H1 (cell line): ENCODE results near the gene FAM53B. TPM values are rescaled to one million over a fixed set of nuclear protein-coding genes. Genes with fewer than 3 reads are reported as not detected.

Experiments
- CTCF ChIA-PET: fragments of 300-600 bp; sonication (Branson Sonifier 250); formaldehyde crosslinking; loops from one replicate; lab custom pipeline; 2021; ENCODE audit not compliant: partially characterized antibody; lab: Charles Lee
- POLR2A ChIA-PET: fragments of 300-600 bp; sonication (Branson Sonifier 250); formaldehyde crosslinking; loops from one replicate; lab custom pipeline; 2021; ENCODE audit warnings: inconsistent platforms; ENCODE audit not compliant: partially characterized antibody; lab: Charles Lee
- DNase-seq, 2 experiments: peaks; one replicate each; pipeline versions ENCODE4 v3.0.0 to v3.0.0-alpha.2; 2010 to 2022; ENCODE audit warnings: low spot score in 2 of 2, low read depth in 1 of 2, mixed read lengths in 1 of 2
- FAIRE-seq: peaks from 2 replicates; lab custom pipeline; 2011; peaks lifted over from hg19 to GRCh38; lab: Jason Lieb, UNC
- H2AFZ ChIP-seq: 2 replicates; pipeline ENCODE4 v1.8.1; 2012; ENCODE audit warnings: low read length, inconsistent platforms
- H2AK5ac ChIP-seq: 2 replicates; pipeline ENCODE4 v1.6.1; 2013; ENCODE audit warnings: low read depth, low read length
- H2BK120ac ChIP-seq: replicated peaks from 2 replicates; pipeline ENCODE3; 2013; ENCODE audit warnings: low read depth, low read length, inconsistent platforms
- H2BK12ac ChIP-seq: 2 replicates; pipeline ENCODE4 v1.6.1; 2013; ENCODE audit warnings: low read depth, low read length
- H2BK15ac ChIP-seq: 2 replicates; pipeline ENCODE4 v1.6.1; 2013; ENCODE audit warnings: low read length
- H2BK20ac ChIP-seq: 2 replicates; pipeline ENCODE4 v1.6.1; 2013; ENCODE audit warnings: low read length
- H2BK5ac ChIP-seq: 2 replicates; pipeline ENCODE4 v1.6.1; 2013; ENCODE audit warnings: low read depth, low read length
- H3K14ac ChIP-seq: 2 replicates; pipeline ENCODE4 v1.6.1; 2013; ENCODE audit warnings: inconsistent platforms; ENCODE audit not compliant: insufficient read length
- H3K18ac ChIP-seq: 2 replicates; pipeline ENCODE4 v1.6.1; 2013; ENCODE audit warnings: low read length; ENCODE audit errors: extremely low read depth
- H3K23ac ChIP-seq: 2 replicates; pipeline ENCODE4 v1.6.1; 2013; ENCODE audit warnings: inconsistent platforms; ENCODE audit not compliant: insufficient read length
- H3K23me2 ChIP-seq: 2 replicates; pipeline ENCODE4 v1.6.1; 2013; ENCODE audit warnings: low read depth, low read length
- H3K27ac ChIP-seq: 2 replicates; pipeline ENCODE4 v1.6.1; 2011; ENCODE audit warnings: low read depth, low read length, inconsistent platforms
- H3K27me3 ChIP-seq, 4 experiments: replicated peaks in 1 of 4; 1 replicate in 1 of 4; 2 replicates in 3 of 4; pipeline versions ENCODE4 v1.6.1 to v1.8.1; 2011 to 2013; ENCODE audit warnings: low read length in 3 of 4, mild to moderate bottlenecking in 3 of 4, inconsistent platforms in 2 of 4, mixed read lengths in 2 of 4, moderate library complexity in 1 of 4; ENCODE audit not compliant: control insufficient read depth in 3 of 4, insufficient read depth in 3 of 4; ENCODE audit errors: extremely low read depth in 1 of 4
- H3K36me3 ChIP-seq, 4 experiments: 2 replicates each; pipeline versions ENCODE4 v1.6.1 to v1.8.1; 2011 to 2013; ENCODE audit warnings: mild to moderate bottlenecking in 4 of 4, low read length in 3 of 4, moderate library complexity in 2 of 4, control low read depth in 1 of 4, inconsistent platforms in 1 of 4; ENCODE audit not compliant: insufficient read depth in 4 of 4, control insufficient read depth in 2 of 4
- H3K4ac ChIP-seq: replicated peaks from 2 replicates; pipeline ENCODE3; 2013; ENCODE audit warnings: low read length, low read depth, mixed read lengths, inconsistent platforms; ENCODE audit not compliant: insufficient read length
- H3K4me1 ChIP-seq, 4 experiments: replicated peaks in 1 of 4; 1 replicate in 1 of 4; 2 replicates in 3 of 4; pipeline versions ENCODE4 v1.6.1 to v1.8.1; 2011 to 2013; ENCODE audit warnings: low read length in 3 of 4, inconsistent platforms in 2 of 4, mixed read lengths in 1 of 4; ENCODE audit not compliant: insufficient read depth in 4 of 4, control insufficient read depth in 3 of 4
- H3K4me2 ChIP-seq, 2 experiments: 2 replicates each; pipeline versions ENCODE4 v1.6.1 to v1.8.1; 2011 to 2013; ENCODE audit warnings: low read depth in 2 of 2, low read length in 2 of 2, control low read depth in 1 of 2, inconsistent platforms in 1 of 2, mild to moderate bottlenecking in 1 of 2; ENCODE audit not compliant: insufficient read depth in 1 of 2
- H3K4me3 ChIP-seq, 4 experiments: fragments of 200-600, 300-600 bp in 1 of 4; sonication (generic), shearing (Covaris generic), sonication (Bioruptor Twin) in 1 of 4; 2 replicates each; pipeline versions ENCODE4 v1.5.1 to v1.8.1; 2011 to 2016; ENCODE audit warnings: low read length in 4 of 4, low read depth in 3 of 4, control low read depth in 2 of 4, inconsistent platforms in 2 of 4, mild to moderate bottlenecking in 2 of 4, mixed read lengths in 1 of 4, moderate library complexity in 1 of 4; ENCODE audit not compliant: insufficient read depth in 2 of 4; ENCODE audit errors: extremely low read depth in 1 of 4
- H3K56ac ChIP-seq: replicated peaks from 2 replicates; pipeline ENCODE3; 2013; ENCODE audit warnings: low read depth, mild to moderate bottlenecking, mixed read lengths, low read length, inconsistent platforms; ENCODE audit not compliant: insufficient read length
- H3K79me1 ChIP-seq: 2 replicates; pipeline ENCODE4 v1.6.1; 2013; ENCODE audit warnings: low read depth, low read length, control low read depth
- H3K79me2 ChIP-seq, 2 experiments: 2 replicates each; pipeline versions ENCODE4 v1.6.1 to v1.8.1; 2012 to 2013; ENCODE audit warnings: low read length in 2 of 2, mild to moderate bottlenecking in 2 of 2, inconsistent platforms in 1 of 2; ENCODE audit not compliant: insufficient read depth in 2 of 2, control insufficient read depth in 1 of 2
- H3K9ac ChIP-seq, 4 experiments: replicated peaks in 1 of 4; 1 replicate in 1 of 4; 2 replicates in 3 of 4; pipeline versions ENCODE4 v1.6.1 to v1.8.1; 2011 to 2013; ENCODE audit warnings: low read depth in 3 of 4, low read length in 3 of 4, control low read depth in 2 of 4, mild to moderate bottlenecking in 2 of 4, moderate library complexity in 2 of 4, inconsistent platforms in 1 of 4; ENCODE audit errors: extremely low read depth in 1 of 4
- H3K9me3 ChIP-seq, 2 experiments: 2 replicates each; pipeline versions ENCODE4 v1.6.1 to v1.8.1; 2012 to 2013; ENCODE audit warnings: mild to moderate bottlenecking in 2 of 2, moderate library complexity in 2 of 2, control low read depth in 1 of 2, inconsistent platforms in 1 of 2, low read depth in 1 of 2, low read length in 1 of 2, mixed read lengths in 1 of 2; ENCODE audit not compliant: insufficient read depth in 2 of 2
- H4K20me1 ChIP-seq, 2 experiments: replicated peaks in 1 of 2; 2 replicates each; pipeline versions ENCODE3 to v1.8.1; 2011 to 2013; ENCODE audit warnings: inconsistent platforms in 2 of 2, low read length in 2 of 2, mild to moderate bottlenecking in 1 of 2; ENCODE audit not compliant: insufficient read depth in 2 of 2, control insufficient read depth in 1 of 2
- H4K5ac ChIP-seq: 2 replicates; pipeline ENCODE4 v1.6.1; 2013; ENCODE audit warnings: low read length, low read depth, mixed read lengths, inconsistent platforms; ENCODE audit not compliant: insufficient read length
- H4K8ac ChIP-seq: 2 replicates; pipeline ENCODE4 v1.8.0; 2013; ENCODE audit warnings: mild to moderate bottlenecking, moderate library complexity, low read length, inconsistent platforms; ENCODE audit not compliant: insufficient read depth; ENCODE audit errors: extremely low read depth
- H4K91ac ChIP-seq: replicated peaks from 2 replicates; pipeline ENCODE3; 2013; ENCODE audit warnings: low read length, mixed read lengths, inconsistent platforms; ENCODE audit not compliant: insufficient read length
- CTBP2 ChIP-seq: IDR thresholded peaks from 2 replicates; pipeline ENCODE4 v1.7.0; 2011; ENCODE audit warnings: borderline replicate concordance, mild to moderate bottlenecking, moderate library complexity, mixed read lengths, low read length; ENCODE audit not compliant: insufficient read depth, insufficient read length
- EP300 ChIP-seq, 2 experiments: IDR thresholded peaks; 1 replicate in 1 of 2; 2 replicates in 1 of 2; pipeline ENCODE4 v1.6.1; 2011 to 2012; ENCODE audit warnings: low read depth in 2 of 2, low read length in 2 of 2, mild to moderate bottlenecking in 2 of 2, borderline replicate concordance in 1 of 2, inconsistent platforms in 1 of 2, moderate library complexity in 1 of 2
- FOSL1 ChIP-seq: IDR thresholded peaks from 2 replicates; pipeline ENCODE4 v1.6.1; 2011; ENCODE audit warnings: mild to moderate bottlenecking, low read depth, low read length, moderate library complexity; ENCODE audit not compliant: insufficient read depth
- JUN ChIP-seq: IDR thresholded peaks from 2 replicates; pipeline ENCODE4 v1.6.1; 2011; ENCODE audit warnings: low read depth, mild to moderate bottlenecking, improper control_type of control experiment, low read length
- POU5F1 ChIP-seq: IDR thresholded peaks from 2 replicates; pipeline ENCODE4 v1.6.1; 2011; ENCODE audit warnings: low read depth, mild to moderate bottlenecking, low read length, moderate library complexity
- RNF2 ChIP-seq: fragments of 200-900, 300-1000 bp; sonication (generic); IDR thresholded peaks from 2 replicates; pipeline ENCODE4 v1.7.1; 2016; ENCODE audit warnings: borderline replicate concordance, low read depth, mild to moderate bottlenecking, antibody characterized with exemption, low read length; ENCODE audit not compliant: poor library complexity, severe bottlenecking; ENCODE audit errors: missing control alignments
- SP2 ChIP-seq: IDR thresholded peaks from 2 replicates; pipeline ENCODE4 v1.6.1; 2012; ENCODE audit warnings: mild to moderate bottlenecking, low read length, inconsistent platforms
- SP4 ChIP-seq: IDR thresholded peaks from 2 replicates; pipeline ENCODE4 v1.6.1; 2012; ENCODE audit warnings: low read length, inconsistent platforms
- TAF7 ChIP-seq: optimal IDR thresholded peaks from 2 replicates; pipeline ENCODE3; 2011; ENCODE audit warnings: low read depth, mild to moderate bottlenecking, inconsistent platforms, low read length, moderate library complexity, borderline replicate concordance
- WGBS, 2 experiments: shearing (Covaris generic) in 1 of 2; methylation state at CpG; one replicate each; pipeline versions ENCODE4 v1.1.6 to v1.1.7; 2013 to 2015; ENCODE audit warnings: low lambda C conversion rate in 2 of 2, mixed read lengths in 2 of 2, inconsistent platforms in 1 of 2, low coverage in 1 of 2, missing lambda C conversion rate in 1 of 2; ENCODE audit not compliant: insufficient replicate concordance in 2 of 2, insufficient coverage in 1 of 2, insufficient read length in 1 of 2; ENCODE audit errors: extremely low coverage in 1 of 2, missing lambda C conversion rate in 1 of 2; 5-methylcytosine and 5-hydroxymethylcytosine counted together
- polyA plus RNA-seq, 7 experiments: library from polyadenylated mRNA; depleted of rRNA in 3 of 7; stranded (reverse) in 5 of 7; unstranded in 2 of 7; fragments of >200 nt in 5 of 7; fragments of 200-250 nt in 2 of 7; gene quantifications; 1 replicate in 5 of 7; 2 replicates in 1 of 7; 4 replicates in 1 of 7; pipeline versions ENCODE4 v1.2.1 to v1.2.3, GENCODE V29; 2011 to 2013; ENCODE audit warnings: missing spikeins in 2 of 7, mixed read lengths in 2 of 7
- total RNA-seq: library from RNA; stranded (reverse); fragmentation: NEBNext Ultra II Directional; extraction: Animal tissue kit (Norgen Biotek cat#: 25700); gene quantifications from 2 replicates; pipeline ENCODE4 v1.2.1, GENCODE V29; 2021
- TF ChIP-seq, protein P1 (sequence below): IDR thresholded peaks from 2 replicates; pipeline ENCODE4 v1.6.1; 2011; ENCODE audit warnings: low read length, improper control_type of control experiment

FAM53B gene
- total and polyA plus RNA-seq, 2 of the 8 experiments (the other 6 are each of a cell fraction or from before 2014, with no cell fraction given), result 5.3 to 14.4 TPM

DNA sequence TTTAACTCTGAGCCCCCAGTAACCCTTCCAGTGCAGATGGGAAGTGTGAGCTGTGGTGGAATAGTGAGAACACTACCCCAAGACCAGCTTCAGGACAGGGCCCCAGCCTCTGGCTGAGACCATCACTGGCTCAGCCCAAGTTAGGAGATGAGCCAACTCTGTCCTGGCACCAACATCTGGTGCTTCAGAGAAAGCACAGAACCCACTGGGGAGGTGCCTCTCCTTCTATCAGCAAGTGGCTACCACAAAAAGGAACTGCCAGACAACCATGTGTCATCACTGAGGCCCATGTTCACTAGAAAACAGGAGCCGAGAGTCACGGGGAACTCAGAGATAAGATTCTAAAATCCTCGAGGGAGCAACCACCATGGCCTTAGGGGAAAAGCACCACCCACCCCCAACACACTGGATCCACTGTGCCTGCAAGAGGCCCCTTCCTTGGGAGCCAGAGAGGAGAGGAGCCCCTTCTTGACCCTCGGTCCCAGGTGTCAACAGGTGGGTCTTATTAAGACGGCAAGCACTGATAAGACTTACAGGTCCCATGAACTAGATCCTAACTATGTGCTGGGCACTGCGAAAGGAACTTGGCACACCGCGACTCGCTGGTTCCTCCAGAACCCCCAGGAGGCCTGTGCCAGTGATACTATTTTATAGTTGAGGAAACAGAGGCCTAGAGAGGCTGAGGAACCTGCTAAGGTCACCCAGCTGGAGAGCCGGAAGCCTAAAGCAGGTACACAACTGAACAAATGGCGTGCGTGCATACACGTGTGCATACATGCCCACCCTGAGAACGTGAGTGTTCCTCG, 102.7 kb downstream of the FAM53B start:
- H3K56ac ChIP-seq, result no peak overlapping the region
- H2AK5ac ChIP-seq, result no peak overlapping the region
- H3K4me2 ChIP-seq, result no peak overlapping the region
- H3K23ac ChIP-seq, result no peak overlapping the region
- peaks cover 1 to 5% of the 10 kb centered on the region in 2 experiments for H4K20me1 ChIP-seq
- no peak overlapping the region for H4K8ac ChIP-seq
- H2BK5ac ChIP-seq, result peak overlapping the region; percentile 5; the same call in 1 of the 2 replicates
- ChIA-PET POLR2A (no interaction called here), CTCF (interaction anchor here (1.4 to 5.5 kb wide), 4 partner anchors 9 to 100 kb away, joined by 3 to 37 read pairs (median 8); no protein-coding TSS in a partner anchor)
- WGBS, 2 experiments, result 82% methylated on average over 15 of the region's 15 CpGs; no CpG with 5 or more reads in 1 of the 2 experiments
- no peak overlapping the region for H4K91ac ChIP-seq
- 0 out of 2 replicates have a peak, but pooled peaks cover 2% of the 10 kb centered on the region for H3K23me2 ChIP-seq
- H3K18ac ChIP-seq, result no peak overlapping the region
- H3K14ac ChIP-seq, result no peak overlapping the region
- no peak overlapping the region for H3K4ac ChIP-seq
- no peaks in the 10 kb centered on the region for H3K79me1 ChIP-seq
- H3K4me3 ChIP-seq, result no peak overlapping the region
- no peak overlapping the region for H2BK20ac ChIP-seq
- no peaks in the 10 kb centered on the region for H3K9me3 ChIP-seq
- peaks cover 0 to 4% (median 0%) of the 10 kb centered on the region in 4 experiments; a peak in 2 of 7 replicates for H3K4me1 ChIP-seq
- H3K27me3 ChIP-seq, result no peaks in the 10 kb centered on the region
- no peaks in the 10 kb centered on the region for H3K36me3 ChIP-seq
- no peak overlapping the region for H2BK120ac ChIP-seq
- no peak for FAIRE-seq
- H3K27ac ChIP-seq, result no peak overlapping the region
- H4K5ac ChIP-seq, result no peak overlapping the region
- no peak for DNase-seq
- H2BK12ac ChIP-seq, result no peak overlapping the region
- H2BK15ac ChIP-seq, result no peak overlapping the region
- no peak overlapping the region for H2AFZ ChIP-seq
- no peak overlapping the region; a peak in 1 of 7 replicates for H3K9ac ChIP-seq
- H3K79me2 ChIP-seq, result no peaks in the 10 kb centered on the region; a peak in 1 of 4 replicates
- no peak for TF ChIP-seq RNF2
- no peak for TF ChIP-seq EP300 (IDR thresholded peaks at IDR 0.05; ENCODE audit: borderline replicate concordance in 1 of 2, low read depth in 2 of 2, low read length in 2 of 2)
- TF ChIP-seq FOSL1, result no peak
- TF ChIP-seq SP4, result no peak
- no peak for TF ChIP-seq CTBP2
- TF ChIP-seq SP2, result no peak
- no peak for TF ChIP-seq JUN
- TF ChIP-seq POU5F1, result no peak
- TF ChIP-seq TAF7, result no peak
- TF ChIP-seq, protein P1, sequence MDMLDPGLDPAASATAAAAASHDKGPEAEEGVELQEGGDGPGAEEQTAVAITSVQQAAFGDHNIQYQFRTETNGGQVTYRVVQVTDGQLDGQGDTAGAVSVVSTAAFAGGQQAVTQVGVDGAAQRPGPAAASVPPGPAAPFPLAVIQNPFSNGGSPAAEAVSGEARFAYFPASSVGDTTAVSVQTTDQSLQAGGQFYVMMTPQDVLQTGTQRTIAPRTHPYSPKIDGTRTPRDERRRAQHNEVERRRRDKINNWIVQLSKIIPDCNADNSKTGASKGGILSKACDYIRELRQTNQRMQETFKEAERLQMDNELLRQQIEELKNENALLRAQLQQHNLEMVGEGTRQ, result no peak
